Coronary artery (tissue), 2 donors: ENCODE measurements around the gene UBE2D2.
A peak's percentile ranks its signal among the peaks of the same experiment; 100 is the strongest.

Experiments
- DNase-seq: peaks from one replicate; pipeline ENCODE4 v3.0.0-alpha.2; 2017; ENCODE audit warnings: low spot score
- H3K27ac ChIP-seq, 2 donors: fragments of 200-600 bp; sonication (generic); one replicate each; pipeline ENCODE4 v1.5.1; 2016 to 2019
- H3K4me3 ChIP-seq: fragments of 200-600 bp; sonication (generic); 2 replicates; pipeline ENCODE4 v1.5.1; 2016; ENCODE audit warnings: mild to moderate bottlenecking, moderate library complexity
- TF ChIP-seq, protein P1 (sequence below): fragments of 200-600 bp; sonication (generic); IDR thresholded peaks from one replicate; pipeline ENCODE4 v1.5.1; 2019; ENCODE audit warnings: antibody characterized with exemption

UBE2D2 gene

DNA sequence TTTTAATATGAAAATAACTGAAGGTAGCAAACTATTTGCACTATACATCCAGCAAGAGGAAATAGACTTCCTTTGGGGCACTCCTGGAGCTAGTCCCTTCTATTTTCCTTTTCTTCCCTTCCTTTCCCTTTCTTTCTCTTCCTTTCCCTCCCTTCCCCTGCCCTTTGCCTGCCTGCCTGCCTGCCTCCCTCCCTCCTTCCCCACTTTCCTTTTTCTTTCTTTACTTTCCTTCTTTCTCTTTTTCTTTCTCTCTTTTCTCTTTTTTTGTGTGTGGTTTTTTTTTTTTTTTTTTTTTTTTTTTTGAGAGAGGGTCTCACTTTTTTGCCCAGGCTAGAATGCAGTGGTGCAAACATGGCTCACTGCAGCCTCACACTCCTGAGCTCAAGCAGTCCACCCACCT, 69.7 kb downstream of the UBE2D2 start:
- TF ChIP-seq, protein P1, sequence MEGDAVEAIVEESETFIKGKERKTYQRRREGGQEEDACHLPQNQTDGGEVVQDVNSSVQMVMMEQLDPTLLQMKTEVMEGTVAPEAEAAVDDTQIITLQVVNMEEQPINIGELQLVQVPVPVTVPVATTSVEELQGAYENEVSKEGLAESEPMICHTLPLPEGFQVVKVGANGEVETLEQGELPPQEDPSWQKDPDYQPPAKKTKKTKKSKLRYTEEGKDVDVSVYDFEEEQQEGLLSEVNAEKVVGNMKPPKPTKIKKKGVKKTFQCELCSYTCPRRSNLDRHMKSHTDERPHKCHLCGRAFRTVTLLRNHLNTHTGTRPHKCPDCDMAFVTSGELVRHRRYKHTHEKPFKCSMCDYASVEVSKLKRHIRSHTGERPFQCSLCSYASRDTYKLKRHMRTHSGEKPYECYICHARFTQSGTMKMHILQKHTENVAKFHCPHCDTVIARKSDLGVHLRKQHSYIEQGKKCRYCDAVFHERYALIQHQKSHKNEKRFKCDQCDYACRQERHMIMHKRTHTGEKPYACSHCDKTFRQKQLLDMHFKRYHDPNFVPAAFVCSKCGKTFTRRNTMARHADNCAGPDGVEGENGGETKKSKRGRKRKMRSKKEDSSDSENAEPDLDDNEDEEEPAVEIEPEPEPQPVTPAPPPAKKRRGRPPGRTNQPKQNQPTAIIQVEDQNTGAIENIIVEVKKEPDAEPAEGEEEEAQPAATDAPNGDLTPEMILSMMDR = no peak
- no peak for DNase-seq
- H3K27ac ChIP-seq = no peak overlapping the region

GRCh38 chr5:139631520-139632165, 70.5 kb downstream of the UBE2D2 start:
- H3K27ac ChIP-seq = no peak overlapping the region
- TF ChIP-seq, protein P1 = no peak
- DNase-seq = no peak

More for the DNA sequence above, 69.7 kb downstream of the UBE2D2 start:
- H3K4me3 ChIP-seq = no peak overlapping the region

GRCh38 chr5:139633295-139634027, 72.3 kb downstream of the UBE2D2 start:
- Histone ChIP-seq H3K4me3 (no peak overlapping the region), H3K27ac (no peak overlapping the region)
- DNase-seq = peak; percentile 81
- TF ChIP-seq, protein P1 = peak; percentile 95

More at GRCh38 chr5:139631520-139632165, 70.5 kb downstream of the UBE2D2 start:
- no peak overlapping the region for H3K4me3 ChIP-seq

GRCh38 chr5:139634028-139634325, 72.8 kb downstream of the UBE2D2 start:
- Histone ChIP-seq H3K27ac (no peak overlapping the region), H3K4me3 (no peak overlapping the region)
- TF ChIP-seq, protein P1 = no peak
- DNase-seq = no peak

DNA sequence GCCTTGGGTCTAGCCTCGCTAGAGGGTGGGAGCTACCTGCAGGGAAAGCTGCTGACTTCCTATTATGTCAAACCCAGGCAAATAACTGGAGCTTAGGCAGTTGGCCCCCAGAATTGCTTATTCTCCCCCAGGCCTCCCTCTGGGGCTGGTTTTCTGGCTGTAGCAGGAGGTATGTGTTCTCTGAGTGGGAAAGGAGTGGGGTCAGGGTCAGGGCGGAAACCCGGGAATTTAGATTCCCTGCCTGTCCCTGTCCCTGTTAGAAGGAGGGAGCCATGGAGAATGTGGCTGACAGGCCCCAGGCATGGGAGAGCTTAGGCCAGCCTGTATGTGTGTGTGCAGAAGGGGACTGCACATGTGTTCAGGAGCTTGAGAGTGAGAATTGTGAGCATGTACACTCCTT, 73.4 kb downstream of the UBE2D2 start:
- no peak overlapping the region for H3K27ac ChIP-seq
- TF ChIP-seq, protein P1 = no peak
- DNase-seq = no peak
- H3K4me3 ChIP-seq = no peak overlapping the region

GRCh38 chr5:139635191-139635590, 74.1 kb downstream of the UBE2D2 start:
- Histone ChIP-seq H3K4me3 (no peak overlapping the region), H3K27ac (peak overlapping the region in 1 of 2 donors; percentile 91)
- TF ChIP-seq, protein P1 = no peak
- DNase-seq = no peak
